Glutamatergic neuron (in vitro differentiated cells): ENCODE data around the gene IFI27L1. TPM values are rescaled to one million over a fixed set of nuclear protein-coding genes. Genes with fewer than 3 reads are reported as not detected.

ENCODE experiments used
- DNase-seq: peaks from one replicate; pipeline ENCODE4 v3.0.0; 2022
- H3K27ac Mint-ChIP-seq: one replicate; pipeline ENCODE4 v1.8.0; 2020; ENCODE audit warnings: mild to moderate bottlenecking, mixed read lengths, inconsistent platforms; ENCODE audit not compliant: unreplicated experiment
- H3K27me3 Mint-ChIP-seq: one replicate; pipeline ENCODE4 v1.8.0; 2020; ENCODE audit warnings: mild to moderate bottlenecking, moderate library complexity, mixed read lengths, inconsistent platforms; ENCODE audit not compliant: unreplicated experiment
- H3K36me3 Mint-ChIP-seq: one replicate; pipeline ENCODE4 v1.8.0; 2020; ENCODE audit warnings: mild to moderate bottlenecking, mixed read lengths, inconsistent platforms; ENCODE audit not compliant: unreplicated experiment
- H3K4me1 Mint-ChIP-seq: one replicate; pipeline ENCODE4 v1.8.0; 2020; ENCODE audit warnings: mild to moderate bottlenecking, low read depth, mixed read lengths, inconsistent platforms; ENCODE audit not compliant: unreplicated experiment
- H3K4me3 Mint-ChIP-seq: one replicate; pipeline ENCODE4 v1.8.0; 2020; ENCODE audit warnings: mild to moderate bottlenecking, mixed read lengths, inconsistent platforms; ENCODE audit not compliant: unreplicated experiment
- H3K9me3 Mint-ChIP-seq: one replicate; pipeline ENCODE4 v1.8.0; 2020; ENCODE audit warnings: mild to moderate bottlenecking, moderate library complexity, mixed read lengths, inconsistent platforms; ENCODE audit not compliant: unreplicated experiment
- long read RNA-seq: library from polyadenylated mRNA; unstranded; transcript quantifications from one replicate; pipeline ENCODE4 v2.0.0, GENCODE V29; 2020; ENCODE audit not compliant: unreplicated experiment
- total RNA-seq: library from RNA; stranded (reverse); fragmentation: NEBNext Ultra II Directional; extraction: Animal tissue kit (Norgen Biotek cat#: 25700); gene quantifications from one replicate; pipeline ENCODE4 v1.2.1, GENCODE V29; 2021; ENCODE audit not compliant: unreplicated experiment
- TF ChIP-seq, protein P1 (sequence below): fragments of 200-600 bp; sonication (generic); IDR thresholded peaks from one replicate; pipeline ENCODE4 v1.5.0; 2021; ENCODE audit not compliant: partially characterized antibody, unreplicated experiment

The IFI27L1 gene, protein sequence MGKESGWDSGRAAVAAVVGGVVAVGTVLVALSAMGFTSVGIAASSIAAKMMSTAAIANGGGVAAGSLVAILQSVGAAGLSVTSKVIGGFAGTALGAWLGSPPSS
- total RNA-seq = 45.7 TPM
- long read RNA-seq, transcript IFI27L1-209 (5 exons, 680 nt) = major isoform, 10 of 26 reads
- long read RNA-seq, partial matches to known transcripts = 0 of 26 reads
- long read RNA-seq, other reads (novel, unspliced or antisense) = 10 of 26 reads

DNA sequence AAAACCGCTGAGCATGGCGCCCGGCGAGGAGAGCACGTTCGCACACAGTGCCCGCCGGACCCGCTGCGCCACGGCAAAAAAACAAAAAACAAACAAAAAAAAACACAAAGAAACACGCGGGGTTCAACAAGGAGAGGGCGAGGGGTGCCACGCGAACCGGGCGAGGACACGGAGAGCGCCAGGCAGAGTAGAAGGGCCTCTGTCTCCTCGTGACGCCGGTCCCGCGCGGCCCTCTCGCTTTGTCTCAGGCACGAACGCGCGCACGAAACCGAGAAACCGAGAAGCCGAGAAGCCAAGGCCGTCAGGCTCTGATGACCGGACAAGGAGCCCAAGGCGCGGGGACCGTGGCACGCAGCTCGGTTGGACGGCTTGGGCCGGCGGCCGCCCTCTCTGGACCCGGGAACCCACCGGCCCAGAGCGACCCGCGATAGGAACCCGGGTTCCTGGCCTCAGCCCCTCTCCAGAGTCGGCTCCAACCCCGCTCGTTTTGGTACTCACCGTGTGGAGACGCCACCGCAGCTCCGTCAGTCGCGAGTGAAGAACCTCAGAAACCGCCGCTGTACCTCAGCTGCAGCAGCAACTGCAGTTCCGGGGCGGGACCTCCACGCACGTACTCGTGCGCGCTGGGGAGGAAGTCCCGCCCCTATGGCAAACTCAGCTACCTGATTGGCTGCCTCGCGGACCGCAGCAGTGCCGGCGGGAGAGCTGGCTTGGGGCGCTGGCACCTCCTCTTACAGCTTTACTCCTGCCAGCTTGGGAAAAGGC lies at the start of gene IFI27L1, which contains the start of gene DDX24:
Gene IFI27L1 (plus strand): TSS at position 690 of the 765 bp plus-strand sequence. CDS start 15,628 bp downstream, outside the sequence.
Gene DDX24 (minus strand): TSS at position 582 of the 765 bp plus-strand sequence. CDS start 1,460 bp downstream, outside the sequence.
- Mint-ChIP-seq H3K9me3 (peaks cover 9% of the 10 kb centered on the region), H3K36me3 (peaks cover 16% of the 10 kb centered on the region), H3K4me1 (peaks cover 24% of the 10 kb centered on the region), H3K27ac (peak within 1 kb of the TSS; percentile 98), H3K4me3 (peak within 1 kb of the TSS; percentile 100), H3K27me3 (peaks cover 7% of the 10 kb centered on the region)
- TF ChIP-seq, protein P1, sequence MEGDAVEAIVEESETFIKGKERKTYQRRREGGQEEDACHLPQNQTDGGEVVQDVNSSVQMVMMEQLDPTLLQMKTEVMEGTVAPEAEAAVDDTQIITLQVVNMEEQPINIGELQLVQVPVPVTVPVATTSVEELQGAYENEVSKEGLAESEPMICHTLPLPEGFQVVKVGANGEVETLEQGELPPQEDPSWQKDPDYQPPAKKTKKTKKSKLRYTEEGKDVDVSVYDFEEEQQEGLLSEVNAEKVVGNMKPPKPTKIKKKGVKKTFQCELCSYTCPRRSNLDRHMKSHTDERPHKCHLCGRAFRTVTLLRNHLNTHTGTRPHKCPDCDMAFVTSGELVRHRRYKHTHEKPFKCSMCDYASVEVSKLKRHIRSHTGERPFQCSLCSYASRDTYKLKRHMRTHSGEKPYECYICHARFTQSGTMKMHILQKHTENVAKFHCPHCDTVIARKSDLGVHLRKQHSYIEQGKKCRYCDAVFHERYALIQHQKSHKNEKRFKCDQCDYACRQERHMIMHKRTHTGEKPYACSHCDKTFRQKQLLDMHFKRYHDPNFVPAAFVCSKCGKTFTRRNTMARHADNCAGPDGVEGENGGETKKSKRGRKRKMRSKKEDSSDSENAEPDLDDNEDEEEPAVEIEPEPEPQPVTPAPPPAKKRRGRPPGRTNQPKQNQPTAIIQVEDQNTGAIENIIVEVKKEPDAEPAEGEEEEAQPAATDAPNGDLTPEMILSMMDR = no peak
- DNase-seq = peak; percentile 97

DNA sequence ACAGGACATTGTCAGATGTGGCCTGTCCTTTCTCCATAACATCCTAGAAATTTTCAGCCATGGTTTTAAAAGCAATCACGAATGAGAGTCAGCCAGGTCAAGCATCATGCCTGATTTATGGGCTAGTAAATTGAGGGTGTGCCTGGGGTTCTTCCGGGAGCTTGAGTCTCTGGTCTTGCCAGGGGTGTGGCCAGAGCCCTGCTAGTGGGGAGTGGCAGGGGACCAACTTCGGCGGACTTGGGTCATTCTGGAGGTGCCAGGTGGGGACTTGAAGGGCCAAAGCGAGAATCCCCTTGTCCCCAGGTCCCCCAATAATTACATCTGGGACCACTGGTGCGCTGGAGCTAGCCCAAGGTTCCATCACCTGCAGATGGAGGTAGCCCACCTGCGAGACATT lies 49.2 kb upstream of the IFI27L1 start:
- Mint-ChIP-seq H3K9me3 (no peaks in the 10 kb centered on the region), H3K36me3 (no peaks in the 10 kb centered on the region), H3K27me3 (peaks cover 11% of the 10 kb centered on the region), H3K4me3 (no peak overlapping the region), H3K4me1 (peaks cover 6% of the 10 kb centered on the region), H3K27ac (no peak overlapping the region)
- TF ChIP-seq, protein P1 = no peak
- DNase-seq = no peak

DNA sequence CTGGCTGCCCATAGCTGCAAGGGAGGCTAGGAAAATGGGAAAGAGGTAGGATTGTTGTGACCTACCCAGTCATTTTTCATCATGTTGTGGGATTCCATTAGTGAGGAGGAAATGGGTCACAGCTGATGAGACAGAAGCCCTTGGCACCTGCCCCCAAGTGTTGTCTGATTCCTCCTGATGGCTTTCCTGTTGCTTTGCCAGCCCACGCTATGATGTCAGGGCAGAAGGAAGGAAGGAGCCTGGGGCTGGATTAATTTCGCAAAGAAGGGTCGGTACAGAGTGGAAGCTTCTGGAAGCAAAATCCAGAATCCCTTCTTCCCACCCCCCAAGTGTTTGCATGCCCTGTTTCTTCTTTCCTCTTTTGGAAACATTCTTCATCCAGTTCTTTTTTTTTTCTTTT lies 46.2 kb upstream of the IFI27L1 start:
- DNase-seq = no peak
- Mint-ChIP-seq H3K9me3 (no peaks in the 10 kb centered on the region), H3K27me3 (peaks cover 2% of the 10 kb centered on the region), H3K36me3 (peaks cover 4% of the 10 kb centered on the region), H3K4me1 (peaks cover 6% of the 10 kb centered on the region), H3K4me3 (no peak overlapping the region), H3K27ac (no peak overlapping the region)
- TF ChIP-seq, protein P1 = no peak

DNA sequence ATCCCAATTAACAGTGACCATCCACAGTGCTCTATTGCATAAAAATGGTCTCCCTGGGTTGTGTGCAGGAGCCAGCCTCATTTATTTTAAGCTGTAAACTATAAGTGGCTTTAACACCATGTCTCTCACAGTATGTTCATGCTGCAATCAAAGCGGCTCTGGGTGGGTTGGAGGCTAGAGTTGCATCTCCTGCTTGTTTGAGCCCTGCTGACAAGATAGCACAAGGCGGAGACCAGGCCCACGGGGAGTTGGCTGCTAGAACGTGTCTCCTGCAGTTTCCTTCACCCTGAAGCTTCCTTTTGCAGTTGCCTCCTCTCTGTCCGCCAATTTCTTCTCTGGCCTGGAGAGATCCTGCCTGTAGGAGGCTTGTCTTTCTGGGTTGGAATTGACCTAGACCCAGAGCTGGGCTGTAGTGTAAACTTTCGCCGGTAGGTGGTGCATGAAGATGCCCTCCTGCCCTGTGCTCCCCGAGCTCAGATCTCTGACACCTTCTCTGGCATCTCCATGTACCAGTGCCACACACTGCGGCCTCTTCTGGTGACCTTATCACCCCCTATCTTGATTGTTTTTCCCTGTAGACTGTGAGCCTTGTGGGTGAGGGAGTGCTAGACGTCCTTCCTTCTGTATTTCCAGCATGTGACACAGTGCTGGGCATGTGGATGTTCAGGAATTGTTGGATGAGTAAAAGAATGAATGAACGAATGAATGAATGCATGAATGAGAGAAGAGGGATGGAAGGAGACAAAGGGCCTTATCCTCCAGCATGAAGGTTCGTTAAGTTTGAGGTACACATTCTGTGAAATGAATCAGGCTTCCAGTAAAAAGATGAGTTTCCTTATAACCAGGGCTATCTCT lies 44.6 kb upstream of the IFI27L1 start:
- DNase-seq = peak; percentile 83
- Mint-ChIP-seq H3K4me3 (no peak overlapping the region), H3K27me3 (peaks cover 1% of the 10 kb centered on the region), H3K36me3 (peaks cover 4% of the 10 kb centered on the region), H3K9me3 (peaks cover 3% of the 10 kb centered on the region), H3K4me1 (peaks cover 6% of the 10 kb centered on the region), H3K27ac (no peak overlapping the region)
- TF ChIP-seq, protein P1 = peak; percentile 83
